Gastroesophageal sphincter (tissue), 3 donors: Measurements from ENCODE around the gene RANBP10.

ENCODE experiments used
- POLR2A ChIP-seq, 2 donors: fragments of 450-650 bp; IDR thresholded peaks; one replicate each; pipeline ENCODE4 v1.6.1; 2017; ENCODE audit warnings: antibody characterized with exemption in 2 of 2, mild to moderate bottlenecking in 2 of 2, moderate library complexity in 1 of 2
- POLR2AphosphoS5 ChIP-seq: sonication (generic); formaldehyde crosslinking; IDR thresholded peaks from one replicate; pipeline ENCODE4 v1.6.1; 2017; ENCODE audit warnings: antibody characterized with exemption
- TF ChIP-seq, protein P1 (sequence below), 4 experiments: fragments of 200-600 bp in 2 of 4; fragments of 450-650 bp in 2 of 4; sonication (generic) in 1 of 4; IDR thresholded peaks; one replicate each; pipeline ENCODE4 v1.5.1; 2017 to 2019; ENCODE audit warnings: antibody characterized with exemption in 4 of 4, mild to moderate bottlenecking in 2 of 4, moderate library complexity in 2 of 4

DNA sequence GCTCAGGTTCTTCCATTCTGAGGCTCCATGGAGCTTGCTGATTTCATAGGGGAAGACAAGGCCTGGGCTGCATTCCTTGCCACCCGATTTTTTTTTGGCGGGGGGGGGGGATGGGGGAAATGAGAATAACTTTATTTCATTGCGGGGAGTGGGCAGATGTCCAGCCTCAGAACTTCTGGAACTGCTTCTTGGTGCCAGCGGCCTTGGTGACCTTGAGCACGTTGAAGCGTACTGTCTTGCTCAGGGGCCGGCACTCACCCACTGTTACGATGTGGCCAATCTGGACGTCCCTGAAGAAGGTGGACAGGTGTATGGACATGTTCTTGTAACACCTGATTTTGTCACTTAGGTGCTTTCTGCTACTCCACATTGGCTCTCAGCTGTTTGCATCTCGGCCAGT is 49.4 kb upstream of the RANBP10 start:
- TF ChIP-seq, protein P1, sequence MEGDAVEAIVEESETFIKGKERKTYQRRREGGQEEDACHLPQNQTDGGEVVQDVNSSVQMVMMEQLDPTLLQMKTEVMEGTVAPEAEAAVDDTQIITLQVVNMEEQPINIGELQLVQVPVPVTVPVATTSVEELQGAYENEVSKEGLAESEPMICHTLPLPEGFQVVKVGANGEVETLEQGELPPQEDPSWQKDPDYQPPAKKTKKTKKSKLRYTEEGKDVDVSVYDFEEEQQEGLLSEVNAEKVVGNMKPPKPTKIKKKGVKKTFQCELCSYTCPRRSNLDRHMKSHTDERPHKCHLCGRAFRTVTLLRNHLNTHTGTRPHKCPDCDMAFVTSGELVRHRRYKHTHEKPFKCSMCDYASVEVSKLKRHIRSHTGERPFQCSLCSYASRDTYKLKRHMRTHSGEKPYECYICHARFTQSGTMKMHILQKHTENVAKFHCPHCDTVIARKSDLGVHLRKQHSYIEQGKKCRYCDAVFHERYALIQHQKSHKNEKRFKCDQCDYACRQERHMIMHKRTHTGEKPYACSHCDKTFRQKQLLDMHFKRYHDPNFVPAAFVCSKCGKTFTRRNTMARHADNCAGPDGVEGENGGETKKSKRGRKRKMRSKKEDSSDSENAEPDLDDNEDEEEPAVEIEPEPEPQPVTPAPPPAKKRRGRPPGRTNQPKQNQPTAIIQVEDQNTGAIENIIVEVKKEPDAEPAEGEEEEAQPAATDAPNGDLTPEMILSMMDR (IDR thresholded peaks at IDR 0.05): no peak
- TF ChIP-seq POLR2AphosphoS5 (no peak), POLR2A (IDR thresholded peaks at IDR 0.05) (no peak)
